SK-N-SH treated with all-trans-retinoic acid at 6 μM for 48 hours (cell line): ENCODE data around the gene BRD1.

ENCODE experiments used
- BACH2 ChIP-seq: fragments of 250-450 bp; sonication (Bioruptor Pico); IDR thresholded peaks from 2 replicates; pipeline ENCODE4 v1.9.0; 2021; ENCODE audit warnings: mild to moderate bottlenecking, borderline replicate concordance
- CSDC2 ChIP-seq: fragments of 250-450 bp; sonication (Bioruptor Pico); IDR thresholded peaks from 2 replicates; pipeline ENCODE4 v1.5.0; 2020; ENCODE audit warnings: mild to moderate bottlenecking, moderate library complexity
- RARB ChIP-seq: fragments of 250-450 bp; sonication (Bioruptor Pico); IDR thresholded peaks from 2 replicates; pipeline ENCODE4 v1.8.0; 2021; ENCODE audit warnings: mild to moderate bottlenecking, moderate library complexity
- SNAI2 ChIP-seq: fragments of 250-450 bp; sonication (Bioruptor Pico); IDR thresholded peaks from 2 replicates; pipeline ENCODE4 v1.5.0; 2020; ENCODE audit warnings: mild to moderate bottlenecking, moderate library complexity
- TCF4 ChIP-seq: fragments of 250-450 bp; sonication (Bioruptor Pico); IDR thresholded peaks from 2 replicates; pipeline ENCODE4 v1.8.0; 2021; ENCODE audit warnings: mild to moderate bottlenecking, moderate library complexity, borderline replicate concordance
- TOX ChIP-seq: fragments of 250-450 bp; sonication (Bioruptor Pico); IDR thresholded peaks from 2 replicates; pipeline ENCODE4 v1.8.0; 2021; ENCODE audit warnings: mild to moderate bottlenecking, moderate library complexity, borderline replicate concordance
- ZFP3 ChIP-seq: fragments of 250-450 bp; sonication (Bioruptor Pico); IDR thresholded peaks from 2 replicates; pipeline ENCODE4 v1.5.0; 2020; ENCODE audit warnings: mild to moderate bottlenecking, moderate library complexity
- ZFP30 ChIP-seq: fragments of 450-650 bp; formaldehyde crosslinking; IDR thresholded peaks from 2 replicates; pipeline ENCODE4 v1.5.0; 2022; ENCODE audit warnings: mild to moderate bottlenecking, moderate library complexity
- TF ChIP-seq, protein P1 (sequence below): fragments of 250-450 bp; sonication (Bioruptor Pico); IDR thresholded peaks from 2 replicates; pipeline ENCODE4 v1.8.0; 2020; ENCODE audit warnings: mild to moderate bottlenecking, moderate library complexity, borderline replicate concordance

DNA sequence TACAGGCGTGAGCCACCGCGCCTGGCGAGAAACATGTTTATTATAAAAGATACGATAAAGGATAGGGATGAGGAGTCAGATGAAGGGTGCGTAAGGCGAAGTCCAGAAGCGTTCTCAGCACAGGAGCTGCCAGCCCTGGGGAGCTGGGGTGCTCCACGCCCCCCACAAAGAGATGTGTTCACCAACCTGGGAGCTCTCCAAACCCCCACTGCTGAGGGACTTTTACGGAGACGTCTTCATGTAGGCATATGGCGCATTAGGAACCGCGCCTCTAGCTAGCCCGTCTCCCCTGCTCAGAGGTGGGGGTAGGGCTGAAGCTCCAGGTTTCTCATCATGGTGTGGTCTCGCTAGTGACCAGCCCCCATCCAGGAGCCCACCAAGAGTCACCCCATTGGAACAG is 17.6 kb upstream of the BRD1 start:
- TF ChIP-seq, protein P1, sequence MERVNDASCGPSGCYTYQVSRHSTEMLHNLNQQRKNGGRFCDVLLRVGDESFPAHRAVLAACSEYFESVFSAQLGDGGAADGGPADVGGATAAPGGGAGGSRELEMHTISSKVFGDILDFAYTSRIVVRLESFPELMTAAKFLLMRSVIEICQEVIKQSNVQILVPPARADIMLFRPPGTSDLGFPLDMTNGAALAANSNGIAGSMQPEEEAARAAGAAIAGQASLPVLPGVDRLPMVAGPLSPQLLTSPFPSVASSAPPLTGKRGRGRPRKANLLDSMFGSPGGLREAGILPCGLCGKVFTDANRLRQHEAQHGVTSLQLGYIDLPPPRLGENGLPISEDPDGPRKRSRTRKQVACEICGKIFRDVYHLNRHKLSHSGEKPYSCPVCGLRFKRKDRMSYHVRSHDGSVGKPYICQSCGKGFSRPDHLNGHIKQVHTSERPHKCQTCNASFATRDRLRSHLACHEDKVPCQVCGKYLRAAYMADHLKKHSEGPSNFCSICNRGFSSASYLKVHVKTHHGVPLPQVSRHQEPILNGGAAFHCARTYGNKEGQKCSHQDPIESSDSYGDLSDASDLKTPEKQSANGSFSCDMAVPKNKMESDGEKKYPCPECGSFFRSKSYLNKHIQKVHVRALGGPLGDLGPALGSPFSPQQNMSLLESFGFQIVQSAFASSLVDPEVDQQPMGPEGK (CRISPR knock-in tag): no peak
- TF ChIP-seq SNAI2 (CRISPR knock-in tag) (no peak), RARB (no peak), TCF4 (CRISPR knock-in tag) (no peak), ZFP3 (CRISPR knock-in tag) (no peak), ZFP30 (CRISPR knock-in tag) (no peak), TOX (CRISPR knock-in tag) (no peak), BACH2 (no peak), CSDC2 (CRISPR knock-in tag) (no peak)
